ENCODE measurements around the gene MPDU1. TPM values are rescaled to one million over a fixed set of nuclear protein-coding genes. Genes with fewer than 3 reads are reported as not detected.

Gene MPDU1
- total RNA-seq, 1 experiment from 2014 or later = 50.9 TPM

DNA sequence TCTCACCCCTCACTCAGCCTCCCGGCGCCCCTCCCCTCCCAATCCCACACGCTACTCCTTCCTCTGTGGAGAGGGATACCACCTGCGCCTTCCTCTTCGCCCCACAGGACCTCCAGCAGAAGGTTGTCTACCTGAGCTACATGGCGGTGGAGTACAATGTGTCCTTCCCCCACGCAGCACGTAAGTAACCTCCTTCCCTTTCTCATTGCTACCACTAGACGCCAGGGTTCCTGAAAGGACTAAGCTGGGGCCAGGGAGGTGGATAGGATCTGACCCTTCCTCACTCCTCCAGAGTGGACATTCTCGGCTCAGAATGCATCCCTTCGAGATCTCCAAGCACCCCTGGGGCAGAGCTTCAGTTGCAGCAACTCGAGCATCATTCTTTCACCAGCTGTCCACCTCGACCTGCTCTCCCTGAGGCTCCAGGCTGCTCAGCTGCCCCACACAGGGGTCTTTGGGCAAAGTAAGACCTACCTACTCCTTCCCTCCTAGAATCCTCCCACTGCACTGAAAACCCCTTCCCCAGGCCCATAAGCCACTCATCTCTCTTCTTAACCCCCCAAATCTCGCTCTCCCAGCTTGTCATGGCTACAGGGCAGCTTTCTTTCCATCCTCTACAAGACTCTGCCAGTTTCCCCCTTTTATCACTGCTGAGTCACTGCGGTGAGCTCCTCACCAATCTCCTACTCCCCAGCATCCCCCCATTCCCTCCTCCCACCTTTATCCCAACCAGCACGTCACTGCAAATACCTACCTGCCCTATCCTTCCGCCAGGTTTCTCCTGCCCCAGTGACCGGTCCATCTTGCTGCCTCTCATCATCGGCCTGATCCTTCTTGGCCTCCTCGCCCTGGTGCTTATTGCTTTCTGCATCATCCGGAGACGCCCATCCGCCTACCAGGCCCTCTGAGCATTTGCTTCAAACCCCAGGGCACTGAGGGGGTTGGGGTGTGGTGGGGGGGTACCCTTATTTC, 2.8 kb upstream of the MPDU1 start:
- ChIA-PET RAD21 (ENCODE audit: low non-redundant PET in 1 of 2, low total read pairs in 2 of 2, uncharacterized antibody in 2 of 2, unreplicated experiment in 2 of 2) (no interaction called here), CTCF (interaction anchor here (0.7 kb wide), 1 partner anchor 32 kb away, joined by 3 read pairs; the partner anchor contains the start of gene TNFSF12), POLR2A (interaction anchor here (1.1 kb wide), 1 partner anchor 106 kb away, joined by 4 read pairs; the partner anchor contains the start of gene TP53)
- H4K20me1 ChIP-seq (ENCODE audit: insufficient read depth) = peaks cover 14% of the 10 kb centered on the region; the same call in 1 of the 2 replicates
- intact Hi-C loops (cut with micrococcal nuclease) = loop anchor here (5.0 kb wide), 1 partner anchor 256 kb away; no protein-coding TSS in a partner anchor
- ATAC-seq (no peak), DNase-seq (ENCODE audit: low read depth, low spot score) (no peak)
- H3K4me3 ChIP-seq (replicated peaks in 1 of 2; ENCODE audit: low read depth in 1 of 2, low read length in 2 of 2) = no peak overlapping the region
- BruUV-seq (replicated peaks) = no TSS peak
- peak overlapping the region; percentile 58; the same call in 1 of the 2 replicates for H3K4me2 ChIP-seq (ENCODE audit: low read length)
- TF ChIP-seq TCF7L2 (IDR thresholded peaks at IDR 0.05; ENCODE audit: borderline replicate concordance, extremely low read depth, insufficient read depth, insufficient read length) (no peak), ZNF274 (IDR thresholded peaks at IDR 0.05; ENCODE audit: low read depth, low read length) (no peak)
- no peak overlapping the region for H3K9ac ChIP-seq (ENCODE audit: low read length)
- H3K36me3 ChIP-seq (ENCODE audit: control insufficient read depth in 1 of 2, insufficient read depth in 2 of 2, low read length in 2 of 2) = peaks cover 17 to 34% of the 10 kb centered on the region in 2 experiments
- peaks cover 14 to 72% of the 10 kb centered on the region in 2 experiments for H3K4me1 ChIP-seq (ENCODE audit: control insufficient read depth in 1 of 2, insufficient read depth in 2 of 2, low read length in 2 of 2)
- H3K79me2 ChIP-seq (ENCODE audit: insufficient read depth, low read length) = peaks cover 66% of the 10 kb centered on the region
- H3K9me2 ChIP-seq (ENCODE audit: insufficient read depth) = no peaks in the 10 kb centered on the region
- H3K27me3 ChIP-seq (ENCODE audit: insufficient read depth, low read length) = no peaks in the 10 kb centered on the region
- no peak overlapping the region for H2AFZ ChIP-seq (ENCODE audit: low read depth, low read length, poor library complexity, severe bottlenecking)
- H3K9me3 ChIP-seq (ENCODE audit: control insufficient read depth in 1 of 2, insufficient read depth in 1 of 2, low read depth in 1 of 2, low read length in 2 of 2) = no peaks in the 10 kb centered on the region
- H3K27ac ChIP-seq (ENCODE audit: low read depth, low read length) = no peak overlapping the region

GRCh38 chr17:7582396-7583252, 1.0 kb upstream of the MPDU1 start:
- ATAC-seq = no peak
- H3K4me2 ChIP-seq (ENCODE audit: low read length) = peak overlapping the region; percentile 96
- H3K27me3 ChIP-seq (ENCODE audit: insufficient read depth, low read length) = no peaks in the 10 kb centered on the region
- H3K9ac ChIP-seq (ENCODE audit: low read length) = peak overlapping the region; percentile 98
- H2AFZ ChIP-seq (ENCODE audit: low read depth, low read length, poor library complexity, severe bottlenecking) = no peak overlapping the region
- intact Hi-C loops (cut with micrococcal nuclease) = loop anchor here (5.0 kb wide), 1 partner anchor 255 kb away; no protein-coding TSS in a partner anchor
- DNase-seq (ENCODE audit: low read depth, low spot score) = no peak
- ChIA-PET RAD21 (ENCODE audit: low non-redundant PET in 1 of 2, low total read pairs in 2 of 2, uncharacterized antibody in 2 of 2, unreplicated experiment in 2 of 2) (interaction anchor here in 1 of 2 experiments (0.8 kb wide), 1 partner anchor 105 kb away, joined by 3 read pairs; the partner anchor contains the start of gene TP53), CTCF (interaction anchor here (1.1 to 4.9 kb wide), 2 partner anchors 9 to 105 kb away, joined by 3 to 39 read pairs; partner anchors contain the start of genes TP53 and WRAP53), POLR2A (interaction anchor here (1.1 to 3.4 kb wide), 5 partner anchors 22 to 362 kb away, joined by 3 to 37 read pairs (median 7); partner anchors contain the start of genes ACADVL, DLG4, FXR2 and TMEM256)
- no peaks in the 10 kb centered on the region for H3K9me3 ChIP-seq (ENCODE audit: control insufficient read depth in 1 of 2, insufficient read depth in 1 of 2, low read depth in 1 of 2, low read length in 2 of 2)
- peaks cover 6 to 24% of the 10 kb centered on the region in 2 experiments for H3K36me3 ChIP-seq (ENCODE audit: control insufficient read depth in 1 of 2, insufficient read depth in 2 of 2, low read length in 2 of 2)
- H3K27ac ChIP-seq (ENCODE audit: low read depth, low read length) = peak overlapping the region; percentile 90
- peak overlapping the region; percentile 60 to 97 for H3K4me3 ChIP-seq (replicated peaks in 1 of 2; ENCODE audit: low read depth in 1 of 2, low read length in 2 of 2)
- H4K20me1 ChIP-seq (ENCODE audit: insufficient read depth) = peaks cover 4% of the 10 kb centered on the region; the same call in 1 of the 2 replicates
- no TSS peak for BruUV-seq (replicated peaks)
- peaks cover 14 to 62% of the 10 kb centered on the region in 2 experiments for H3K4me1 ChIP-seq (ENCODE audit: control insufficient read depth in 1 of 2, insufficient read depth in 2 of 2, low read length in 2 of 2)
- H3K79me2 ChIP-seq (ENCODE audit: insufficient read depth, low read length) = peaks cover 60% of the 10 kb centered on the region
- no peaks in the 10 kb centered on the region for H3K9me2 ChIP-seq (ENCODE audit: insufficient read depth)
- no peak for TF ChIP-seq CBX3 (IDR thresholded peaks at IDR 0.05; ENCODE audit: low read depth)
- TF ChIP-seq, protein P1, sequence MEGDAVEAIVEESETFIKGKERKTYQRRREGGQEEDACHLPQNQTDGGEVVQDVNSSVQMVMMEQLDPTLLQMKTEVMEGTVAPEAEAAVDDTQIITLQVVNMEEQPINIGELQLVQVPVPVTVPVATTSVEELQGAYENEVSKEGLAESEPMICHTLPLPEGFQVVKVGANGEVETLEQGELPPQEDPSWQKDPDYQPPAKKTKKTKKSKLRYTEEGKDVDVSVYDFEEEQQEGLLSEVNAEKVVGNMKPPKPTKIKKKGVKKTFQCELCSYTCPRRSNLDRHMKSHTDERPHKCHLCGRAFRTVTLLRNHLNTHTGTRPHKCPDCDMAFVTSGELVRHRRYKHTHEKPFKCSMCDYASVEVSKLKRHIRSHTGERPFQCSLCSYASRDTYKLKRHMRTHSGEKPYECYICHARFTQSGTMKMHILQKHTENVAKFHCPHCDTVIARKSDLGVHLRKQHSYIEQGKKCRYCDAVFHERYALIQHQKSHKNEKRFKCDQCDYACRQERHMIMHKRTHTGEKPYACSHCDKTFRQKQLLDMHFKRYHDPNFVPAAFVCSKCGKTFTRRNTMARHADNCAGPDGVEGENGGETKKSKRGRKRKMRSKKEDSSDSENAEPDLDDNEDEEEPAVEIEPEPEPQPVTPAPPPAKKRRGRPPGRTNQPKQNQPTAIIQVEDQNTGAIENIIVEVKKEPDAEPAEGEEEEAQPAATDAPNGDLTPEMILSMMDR (IDR thresholded peaks at IDR 0.05 in 2 of 3, conservative IDR thresholded peaks at IDR 0.05 in 1 of 3; ENCODE audit: borderline replicate concordance in 1 of 3, insufficient read depth in 1 of 3, low read depth in 2 of 3, low read length in 2 of 3) = 0 out of 6 replicates have a peak, but pooled peaks of 1 of the 3 experiments have one; percentile 5

All from HCT116 (cell line).